ENCODE data around the gene SSPN.

SSPN gene

GRCh38 chr12:26195250-26195640 lies at the start of gene SSPN:
TSS of gene SSPN (plus strand) at chr12:26195573. CDS start at chr12:26195673, 100 bp downstream.
- peak; percentile 52 for DNase-seq (ENCODE audit: low spot score)

GRCh38 chr12:26148291-26148690 lies 47.1 kb upstream of the SSPN start:
- DNase-seq (ENCODE audit: low spot score), result no peak

- no peak for DNase-seq (ENCODE audit: low spot score)
Measured at GRCh38 chr12:26149968-26150500, 45.3 kb upstream of the SSPN start.

- peak; percentile 57 for DNase-seq (ENCODE audit: low spot score)
Measured at GRCh38 chr12:26150736-26151450, 44.5 kb upstream of the SSPN start.

- DNase-seq (ENCODE audit: low spot score), result no peak
Measured at GRCh38 chr12:26152507-26153102, 42.8 kb upstream of the SSPN start.

- DNase-seq (ENCODE audit: low spot score), result peak; percentile 71
Measured at GRCh38 chr12:26153421-26154154, 41.8 kb upstream of the SSPN start.

GRCh38 chr12:26156201-26156871 lies 39.0 kb upstream of the SSPN start:
- DNase-seq (ENCODE audit: low spot score), result no peak

- no peak for DNase-seq (ENCODE audit: low spot score)
Measured at GRCh38 chr12:26157001-26157400, 38.4 kb upstream of the SSPN start.

- no peak for DNase-seq (ENCODE audit: low spot score)
Measured at GRCh38 chr12:26158078-26158764, 37.2 kb upstream of the SSPN start.

- no peak for DNase-seq (ENCODE audit: low spot score)
Measured at GRCh38 chr12:26162174-26162573, 33.2 kb upstream of the SSPN start.

- no peak for DNase-seq (ENCODE audit: low spot score)
Measured at GRCh38 chr12:26162905-26163304, 32.5 kb upstream of the SSPN start.

- no peak for DNase-seq (ENCODE audit: low spot score)
Measured at GRCh38 chr12:26164118-26164517, 31.3 kb upstream of the SSPN start.

- DNase-seq (ENCODE audit: low spot score), result no peak
Measured at GRCh38 chr12:26172013-26172412, 23.4 kb upstream of the SSPN start.

GRCh38 chr12:26172539-26172938 lies 22.8 kb upstream of the SSPN start:
- no peak for DNase-seq (ENCODE audit: low spot score)

- DNase-seq (ENCODE audit: low spot score), result no peak
Measured at GRCh38 chr12:26172946-26173552, 22.3 kb upstream of the SSPN start.

- DNase-seq (ENCODE audit: low spot score), result no peak
Measured at GRCh38 chr12:26176725-26177124, 18.6 kb upstream of the SSPN start.

- DNase-seq (ENCODE audit: low spot score), result no peak
Measured at GRCh38 chr12:26177283-26177682, 18.1 kb upstream of the SSPN start.

- DNase-seq (ENCODE audit: low spot score), result no peak
Measured at GRCh38 chr12:26179826-26180225, 15.5 kb upstream of the SSPN start.

GRCh38 chr12:26182377-26182776 lies 13.0 kb upstream of the SSPN start:
- DNase-seq (ENCODE audit: low spot score), result no peak

- DNase-seq (ENCODE audit: low spot score), result no peak
Measured at GRCh38 chr12:26185532-26186320, 9.6 kb upstream of the SSPN start.
